GM23338 (cell line): ENCODE results near the gene OR4C45. TPM values are rescaled to one million over a fixed set of nuclear protein-coding genes. Genes with fewer than 3 reads are reported as not detected.
"Not testable (repeated sequence)": the region's sequence is repeated elsewhere in the genome, so short reads cannot be mapped to it uniquely, and the experiment has no call there.

ENCODE experiments used
- ATAC-seq: fragments of 200-7000 bp; cut with Tn5 transposase; 3 replicates; pipeline ENCODE4 v1.9.1; 2020
- DNase-seq: peaks from one replicate; pipeline ENCODE4 v3.0.0-alpha.2; 2015; ENCODE audit warnings: low spot score
- H2AFZ ChIP-seq: fragments of 200-600 bp; sonication (generic); 2 replicates; pipeline ENCODE4 v1.8.0; 2016; ENCODE audit warnings: antibody characterized with exemption, mild to moderate bottlenecking, moderate library complexity
- H3F3A ChIP-seq: fragments of 200-600 bp; sonication (generic); replicated peaks from 2 replicates; pipeline ENCODE4 v1.8.0; 2017; ENCODE audit warnings: antibody characterized with exemption, mixed run types, low read depth
- H3K27ac ChIP-seq: fragments of 200-600 bp; sonication (generic); 2 replicates; pipeline ENCODE4 v1.6.1; 2016; ENCODE audit warnings: low read depth
- H3K27me3 ChIP-seq: fragments of 200-600 bp; sonication (generic); 2 replicates; pipeline ENCODE4 v1.8.0; 2016; ENCODE audit warnings: mild to moderate bottlenecking, mixed run types, moderate library complexity; ENCODE audit not compliant: insufficient read depth
- H3K36me3 ChIP-seq: fragments of 200-600 bp; sonication (generic); 2 replicates; pipeline ENCODE4 v1.8.0; 2016; ENCODE audit warnings: mild to moderate bottlenecking; ENCODE audit not compliant: insufficient read depth
- H3K4me1 ChIP-seq: fragments of 200-600 bp; sonication (generic); 2 replicates; pipeline ENCODE4 v1.8.0; 2016; ENCODE audit warnings: mild to moderate bottlenecking, moderate library complexity; ENCODE audit not compliant: insufficient read depth
- H3K4me2 ChIP-seq: fragments of 200-600 bp; sonication (generic); 2 replicates; pipeline ENCODE4 v1.7.1; 2017; ENCODE audit warnings: mixed run types
- H3K4me3 ChIP-seq: fragments of 200-600 bp; sonication (generic); 2 replicates; pipeline ENCODE4 v1.6.1; 2016; ENCODE audit warnings: mixed run types
- H3K79me2 ChIP-seq: fragments of 200-600 bp; sonication (generic); replicated peaks from 2 replicates; pipeline ENCODE4 v1.8.0; 2017; ENCODE audit warnings: mild to moderate bottlenecking; ENCODE audit not compliant: insufficient read depth
- H3K9me2 ChIP-seq: fragments of 200-600 bp; sonication (generic); 2 replicates; pipeline ENCODE4 v1.8.0; 2017; ENCODE audit not compliant: insufficient read depth
- H4K20me1 ChIP-seq: fragments of 200-600 bp; sonication (generic); replicated peaks from 2 replicates; pipeline ENCODE4 v1.8.0; 2017; ENCODE audit warnings: mild to moderate bottlenecking; ENCODE audit not compliant: insufficient read depth
- H3K27ac Mint-ChIP-seq: 2 replicates; pipeline ENCODE4 v1.8.0; 2020; ENCODE audit warnings: inconsistent platforms, mild to moderate bottlenecking, moderate library complexity, mixed read lengths
- H3K27me3 Mint-ChIP-seq: 3 replicates; pipeline ENCODE4 v1.8.0; 2022; ENCODE audit warnings: low read depth, mild to moderate bottlenecking, moderate library complexity, mixed read lengths, inconsistent platforms; ENCODE audit not compliant: insufficient read depth, poor library complexity
- H3K36me3 Mint-ChIP-seq: 3 replicates; pipeline ENCODE4 v1.8.0; 2021; ENCODE audit warnings: low read depth, mild to moderate bottlenecking, inconsistent platforms, moderate library complexity, mixed read lengths
- H3K4me1 Mint-ChIP-seq: 3 replicates; pipeline ENCODE4 v1.8.0; 2020; ENCODE audit warnings: mild to moderate bottlenecking, inconsistent platforms, mixed read lengths
- H3K4me3 Mint-ChIP-seq: 3 replicates; pipeline ENCODE4 v1.8.0; 2021; ENCODE audit warnings: moderate library complexity, mild to moderate bottlenecking, inconsistent platforms, mixed read lengths
- H3K9me3 Mint-ChIP-seq: 3 replicates; pipeline ENCODE4 v1.8.0; 2020; ENCODE audit warnings: moderate library complexity, mild to moderate bottlenecking, inconsistent platforms, mixed read lengths
- EZH2 ChIP-seq: fragments of 200-600 bp; sonication (generic); IDR thresholded peaks from one replicate; pipeline ENCODE4 v1.8.0; 2017; ENCODE audit warnings: antibody characterized with exemption, mild to moderate bottlenecking, low read depth; ENCODE audit not compliant: unreplicated experiment
- JUNB ChIP-seq: IDR thresholded peaks from one replicate; pipeline ENCODE4 v1.6.1; 2016; ENCODE audit warnings: antibody characterized with exemption; ENCODE audit not compliant: unreplicated experiment
- NANOG ChIP-seq: IDR thresholded peaks from 2 replicates; pipeline ENCODE4 v1.6.1; 2016; ENCODE audit warnings: antibody characterized with exemption, borderline replicate concordance
- POLR2AphosphoS5 ChIP-seq: IDR thresholded peaks from 2 replicates; pipeline ENCODE4 v1.6.1; 2016; ENCODE audit warnings: antibody characterized with exemption, low read depth
- STAT1 ChIP-seq: IDR thresholded peaks from one replicate; pipeline ENCODE4 v1.6.1; 2016; ENCODE audit warnings: antibody characterized with exemption; ENCODE audit not compliant: unreplicated experiment
- ZNF114 ChIP-seq: fragments of 250-450 bp; sonication (Bioruptor Pico); IDR thresholded peaks from 2 replicates; pipeline ENCODE4 v1.5.0; 2020; ENCODE audit warnings: mild to moderate bottlenecking, moderate library complexity
- ZNF462 ChIP-seq: fragments of 250-450 bp; sonication (Bioruptor Pico); IDR thresholded peaks from 2 replicates; pipeline ENCODE4 v1.5.0; 2020; ENCODE audit warnings: mild to moderate bottlenecking, moderate library complexity
- polyA plus RNA-seq: library from polyadenylated mRNA; unstranded; fragments of >200 nt; fragmentation: Nextera tagmentation; extraction: Ambion mirVana; gene quantifications from 2 replicates; pipeline ENCODE4 v1.2.1, GENCODE V29; 2016
- total RNA-seq: library from RNA; depleted of rRNA; stranded (reverse); fragments of >200 nt; shearing (Covaris generic); gene quantifications from 2 replicates; pipeline ENCODE4 v1.2.3, GENCODE V29; 2014

The OR4C45 gene
- total and polyA plus RNA-seq, 2 experiments from 2014 or later: not detected

- TF ChIP-seq ZNF462 (CRISPR knock-in tag): no peak
- no peak for TF ChIP-seq JUNB
- no peak for TF ChIP-seq STAT1
- TF ChIP-seq ZNF114: no peak
- TF ChIP-seq EZH2: no peak
- TF ChIP-seq POLR2AphosphoS5: no peak
- TF ChIP-seq NANOG: no peak
Observed at GRCh38 chr11:50078001-50078400, 45.3 kb downstream of the OR4C45 start (continued).

DNA sequence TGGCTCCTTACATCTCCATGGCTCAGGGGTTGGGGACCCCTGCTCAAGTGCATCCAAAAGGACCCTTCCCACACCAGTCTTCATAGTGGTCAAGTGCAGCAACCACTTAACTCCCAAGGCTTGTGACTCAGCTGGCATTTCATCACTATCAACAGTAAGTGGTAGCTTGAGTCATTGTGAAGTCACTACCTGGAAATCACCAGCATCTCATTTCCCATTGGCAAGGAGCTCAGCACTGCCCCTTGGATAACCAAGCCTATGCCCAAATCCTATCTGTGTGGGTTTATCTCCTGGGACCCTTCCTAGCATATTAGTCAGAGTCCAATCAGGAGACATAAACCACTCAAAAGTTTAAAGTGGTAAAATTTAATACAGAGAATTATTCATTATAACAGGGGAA, 46.3 kb downstream of the OR4C45 start:
- not testable (repeated sequence) for H3K4me1 Mint-ChIP-seq, DNase-seq, H2AFZ ChIP-seq, H3K27me3 ChIP-seq, ATAC-seq, H3F3A ChIP-seq, H3K79me2 ChIP-seq, H4K20me1 ChIP-seq, H3K4me2 ChIP-seq, H3K36me3 ChIP-seq, H3K4me1 ChIP-seq, H3K4me3 ChIP-seq, H3K27ac Mint-ChIP-seq, H3K9me2 ChIP-seq, H3K27ac ChIP-seq, H3K4me3 Mint-ChIP-seq
- peaks cover 17% of the 10 kb centered on the region for H3K27me3 Mint-ChIP-seq
- peaks cover 93% of the 10 kb centered on the region for H3K9me3 Mint-ChIP-seq
- H3K36me3 Mint-ChIP-seq: peaks cover 55% of the 10 kb centered on the region
